HG03108 (cell line): ENCODE results near the gene NEIL3.

Experiments used
- ATAC-seq: cut with Tn5 transposase; IDR thresholded peaks from one replicate; pipeline ENCODE4 v1.9.1; 2021; ENCODE audit warnings: moderate library complexity; ENCODE audit not compliant: unreplicated experiment

Gene NEIL3

DNA sequence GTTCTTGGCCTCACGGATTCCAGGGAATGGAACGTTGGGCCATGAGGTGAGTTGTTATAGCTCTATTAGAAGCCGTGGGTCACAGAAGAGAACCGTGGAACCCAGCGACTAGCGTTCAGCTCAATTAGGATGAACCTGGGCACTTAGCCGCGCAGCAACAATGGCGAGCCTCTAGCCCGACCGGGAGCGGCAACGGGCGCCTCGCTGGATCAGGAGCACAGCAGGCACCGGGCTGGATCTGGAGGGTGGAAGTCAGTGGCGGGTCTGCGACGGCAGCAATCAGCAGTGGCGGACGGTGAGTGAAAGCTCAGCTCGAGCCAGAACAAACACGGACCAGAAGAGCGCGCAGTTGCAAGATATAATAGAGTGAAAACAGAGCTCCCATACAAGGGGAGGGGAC, 98.3 kb downstream of the NEIL3 start:
- ATAC-seq: no peak

DNA sequence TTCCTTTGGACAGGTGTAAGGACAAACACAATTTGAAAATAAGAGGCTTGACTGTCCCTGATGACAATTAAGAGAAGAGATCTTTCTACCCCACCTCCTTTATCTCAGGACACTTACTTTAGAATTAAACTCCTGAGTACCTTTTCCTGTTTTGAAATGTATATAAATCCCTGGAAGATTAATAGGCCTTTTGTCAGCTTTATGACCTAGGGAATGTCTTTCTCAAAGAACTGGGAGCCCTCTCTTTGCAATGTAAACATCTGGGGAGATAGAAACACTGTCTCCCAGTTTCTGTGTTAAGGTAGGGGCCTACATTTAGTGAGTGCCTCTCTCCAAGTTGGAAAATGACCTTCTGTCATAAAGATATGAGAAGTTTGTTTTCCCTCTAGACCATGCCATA, 100.9 kb downstream of the NEIL3 start:
- no peak for ATAC-seq

- ATAC-seq: no peak
These were observed 102.3 kb downstream of the NEIL3 start for GRCh38 chr4:177411996-177412395.
